PC-9 (cell line): ENCODE results near the gene PSME4. TPM values are rescaled to one million over a fixed set of nuclear protein-coding genes. Genes with fewer than 3 reads are reported as not detected.

Source experiments
- BruUV-seq: library from RNA; stranded (reverse); fragments of 400-500 nt; replicated peaks from 2 replicates; lab custom pipeline; 2021; lab: Mats Ljungman, UMichigan
- CTCF ChIA-PET: fragments of 300-600 bp; sonication (Branson Sonifier 250); formaldehyde crosslinking; loops from one replicate; lab custom pipeline; 2022; ENCODE audit warnings: antibody characterized with exemption; lab: Charles Lee
- POLR2A ChIA-PET: fragments of 300-600 bp; sonication (Branson Sonifier 250); formaldehyde crosslinking; loops from one replicate; lab custom pipeline; 2022; ENCODE audit warnings: antibody characterized with exemption; ENCODE audit not compliant: unreplicated experiment; lab: Charles Lee
- DNase-seq, 2 experiments: peaks; one replicate each; pipeline versions ENCODE4 v3.0.0 to v3.0.0-alpha.2; 2015 to 2022; ENCODE audit warnings: mixed read lengths in 1 of 2
- H2AFZ ChIP-seq: fragments of 200-600 bp; sonication (generic); 2 replicates; pipeline ENCODE4 v1.8.1; 2017; ENCODE audit warnings: antibody characterized with exemption
- H3F3A ChIP-seq: fragments of 200-600 bp; sonication (generic); 2 replicates; pipeline ENCODE4 v1.8.1; 2017; ENCODE audit warnings: antibody characterized with exemption, mild to moderate bottlenecking, low read depth; ENCODE audit not compliant: insufficient read depth
- H3K27ac ChIP-seq: fragments of 200-600 bp; sonication (generic); 2 replicates; pipeline ENCODE4 v1.6.1; 2016; ENCODE audit warnings: mixed run types
- H3K27me3 ChIP-seq: fragments of 200-600 bp; sonication (generic); 2 replicates; pipeline ENCODE4 v1.6.1; 2016; ENCODE audit warnings: low read depth, mixed run types; ENCODE audit not compliant: insufficient read depth
- H3K36me3 ChIP-seq: fragments of 200-600 bp; sonication (generic); 2 replicates; pipeline ENCODE4 v1.6.1; 2016; ENCODE audit warnings: low read depth, mixed run types
- H3K4me1 ChIP-seq: fragments of 200-600 bp; sonication (generic); replicated peaks from 2 replicates; pipeline ENCODE4 v1.6.1; 2016; ENCODE audit warnings: mixed run types; ENCODE audit not compliant: insufficient read depth
- H3K4me2 ChIP-seq: fragments of 200-600 bp; sonication (generic); 2 replicates; pipeline ENCODE4 v1.6.1; 2017; ENCODE audit warnings: mixed run types
- H3K4me3 ChIP-seq: fragments of 200-600 bp; sonication (generic); 2 replicates; pipeline ENCODE4 v1.6.1; 2016; ENCODE audit warnings: mixed run types
- H3K79me2 ChIP-seq: fragments of 200-600 bp; sonication (generic); 2 replicates; pipeline ENCODE4 v1.6.1; 2017; ENCODE audit warnings: low read depth, mixed run types
- H3K9me2 ChIP-seq: fragments of 200-600 bp; sonication (generic); 2 replicates; pipeline ENCODE4 v1.8.1; 2017; ENCODE audit warnings: mild to moderate bottlenecking; ENCODE audit not compliant: insufficient read depth
- H3K9me3 ChIP-seq: fragments of 200-600 bp; sonication (generic); 2 replicates; pipeline ENCODE4 v1.8.1; 2016; ENCODE audit warnings: low read depth; ENCODE audit not compliant: insufficient read depth
- H4K20me1 ChIP-seq: fragments of 200-600 bp; sonication (generic); 2 replicates; pipeline ENCODE4 v1.8.1; 2017; ENCODE audit not compliant: insufficient read depth
- EZH2 ChIP-seq: fragments of 200-600 bp; sonication (generic); IDR thresholded peaks from 2 replicates; pipeline ENCODE4 v1.8.0; 2017; ENCODE audit warnings: antibody characterized with exemption, low read depth
- intact Hi-C: fragments of 100-400 bp; cut with micrococcal nuclease; formaldehyde crosslinking; loops from one replicate; pipeline ENCODE4 v1.10.0; 2022; ENCODE audit not compliant: unreplicated experiment
- total RNA-seq: library from RNA; stranded (reverse); gene quantifications from 2 replicates; pipeline ENCODE4 v1.2.3, GENCODE V29; 2021
- TF ChIP-seq, protein P1 (sequence below): fragments of 200-600 bp; sonication (generic); conservative IDR thresholded peaks from 2 replicates; pipeline ENCODE4 v1.6.1; 2017; ENCODE audit warnings: mixed run types, antibody characterized with exemption, mild to moderate bottlenecking, moderate library complexity

The PSME4 gene
- total RNA-seq, 1 experiment from 2014 or later, result 99.5 TPM

DNA sequence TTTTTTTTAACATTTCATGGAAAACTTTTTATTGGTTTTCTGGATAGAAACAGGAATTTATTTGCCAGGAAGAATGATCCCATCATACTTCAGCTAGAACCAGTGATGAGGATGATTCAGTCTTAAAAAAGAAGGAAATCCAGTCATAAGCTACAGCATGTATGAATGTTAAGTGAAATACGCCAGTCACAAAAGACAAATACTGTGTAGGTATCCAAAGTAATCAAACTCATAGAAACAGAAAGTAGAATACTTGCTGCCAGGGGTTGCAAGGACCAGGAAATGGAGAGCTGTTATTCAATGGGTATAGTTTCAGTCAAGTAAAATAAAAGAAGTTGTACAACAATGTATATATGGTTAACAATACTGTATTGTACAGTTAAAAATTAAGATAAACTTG, 21.3 kb downstream of the PSME4 start:
- ChIA-PET CTCF (interaction anchor here (0.7 kb wide), 1 partner anchor 9 kb away, joined by 11 read pairs; no protein-coding TSS in a partner anchor), POLR2A (interaction anchor here (0.6 kb wide), 1 partner anchor 78 kb away, joined by 3 read pairs; no protein-coding TSS in a partner anchor)
- 0 out of 2 replicates have a peak, but pooled peaks cover 10% of the 10 kb centered on the region for H3K36me3 ChIP-seq
- TF ChIP-seq EZH2, result no peak
- intact Hi-C loops, result no loop called here
- no peak overlapping the region for H3K27ac ChIP-seq
- H4K20me1 ChIP-seq, result peaks cover 47% of the 10 kb centered on the region
- H3K4me2 ChIP-seq, result no peak overlapping the region
- H3K4me1 ChIP-seq, result no peaks in the 10 kb centered on the region
- DNase-seq, result no peak
- H2AFZ ChIP-seq, result no peak overlapping the region
- H3K4me3 ChIP-seq, result no peak overlapping the region
- peaks cover 66% of the 10 kb centered on the region for H3K79me2 ChIP-seq
- H3K9me3 ChIP-seq, result no peaks in the 10 kb centered on the region
- BruUV-seq, result no TSS peak
- H3K9me2 ChIP-seq, result no peaks in the 10 kb centered on the region
- H3F3A ChIP-seq, result peaks cover 15% of the 10 kb centered on the region; the same call in 1 of the 2 replicates
- no peaks in the 10 kb centered on the region for H3K27me3 ChIP-seq

DNA sequence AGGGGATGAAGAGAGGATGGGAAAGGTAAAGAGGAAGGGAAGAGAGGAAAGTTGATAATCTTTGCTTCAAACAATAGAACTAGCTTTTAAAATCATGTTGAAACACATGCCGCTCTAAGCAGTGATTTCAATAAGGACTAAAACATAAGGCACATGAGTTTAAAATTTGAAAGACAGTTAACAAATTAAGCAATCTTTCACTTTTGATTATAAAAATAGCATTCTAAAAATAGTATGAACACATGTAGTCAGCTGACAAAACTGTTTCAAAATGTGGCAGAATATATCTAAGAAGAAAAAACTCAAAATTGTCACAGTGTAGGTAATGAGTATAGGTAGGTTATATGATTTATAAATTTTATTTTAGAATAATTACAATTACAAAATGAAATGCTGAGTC, 25.3 kb downstream of the PSME4 start:
- H3K9me2 ChIP-seq, result no peaks in the 10 kb centered on the region
- no peak overlapping the region for H2AFZ ChIP-seq
- H3K36me3 ChIP-seq, result 0 out of 2 replicates have a peak, but pooled peaks cover 17% of the 10 kb centered on the region
- no peak for DNase-seq
- no peaks in the 10 kb centered on the region for H3K4me1 ChIP-seq
- TF ChIP-seq EZH2, result no peak
- TF ChIP-seq, protein P1, sequence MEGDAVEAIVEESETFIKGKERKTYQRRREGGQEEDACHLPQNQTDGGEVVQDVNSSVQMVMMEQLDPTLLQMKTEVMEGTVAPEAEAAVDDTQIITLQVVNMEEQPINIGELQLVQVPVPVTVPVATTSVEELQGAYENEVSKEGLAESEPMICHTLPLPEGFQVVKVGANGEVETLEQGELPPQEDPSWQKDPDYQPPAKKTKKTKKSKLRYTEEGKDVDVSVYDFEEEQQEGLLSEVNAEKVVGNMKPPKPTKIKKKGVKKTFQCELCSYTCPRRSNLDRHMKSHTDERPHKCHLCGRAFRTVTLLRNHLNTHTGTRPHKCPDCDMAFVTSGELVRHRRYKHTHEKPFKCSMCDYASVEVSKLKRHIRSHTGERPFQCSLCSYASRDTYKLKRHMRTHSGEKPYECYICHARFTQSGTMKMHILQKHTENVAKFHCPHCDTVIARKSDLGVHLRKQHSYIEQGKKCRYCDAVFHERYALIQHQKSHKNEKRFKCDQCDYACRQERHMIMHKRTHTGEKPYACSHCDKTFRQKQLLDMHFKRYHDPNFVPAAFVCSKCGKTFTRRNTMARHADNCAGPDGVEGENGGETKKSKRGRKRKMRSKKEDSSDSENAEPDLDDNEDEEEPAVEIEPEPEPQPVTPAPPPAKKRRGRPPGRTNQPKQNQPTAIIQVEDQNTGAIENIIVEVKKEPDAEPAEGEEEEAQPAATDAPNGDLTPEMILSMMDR, result no peak
- H3F3A ChIP-seq, result peaks cover 9% of the 10 kb centered on the region; the same call in 1 of the 2 replicates
- no peak overlapping the region for H3K4me3 ChIP-seq
- intact Hi-C loops, result no loop called here
- H3K27me3 ChIP-seq, result no peaks in the 10 kb centered on the region
- H4K20me1 ChIP-seq, result peaks cover 16% of the 10 kb centered on the region
- H3K27ac ChIP-seq, result no peak overlapping the region
- ChIA-PET POLR2A (no interaction called here), CTCF (no interaction called here)
- H3K9me3 ChIP-seq, result no peaks in the 10 kb centered on the region
- no peak overlapping the region for H3K4me2 ChIP-seq
- BruUV-seq, result no TSS peak
- peaks cover 27% of the 10 kb centered on the region for H3K79me2 ChIP-seq

- H2AFZ ChIP-seq, result no peak overlapping the region
- no peak overlapping the region for H3K27ac ChIP-seq
- H3K27me3 ChIP-seq, result no peaks in the 10 kb centered on the region
- H3K9me3 ChIP-seq, result no peaks in the 10 kb centered on the region
- intact Hi-C loops, result loop anchor here (5.0 kb wide), 1 partner anchor 758 kb away; no protein-coding TSS in a partner anchor
- H3K79me2 ChIP-seq, result peaks cover 17% of the 10 kb centered on the region
- H3F3A ChIP-seq, result peaks cover 4% of the 10 kb centered on the region; the same call in 1 of the 2 replicates
- H3K36me3 ChIP-seq, result peaks cover 27% of the 10 kb centered on the region; the same call in 1 of the 2 replicates
- no peak for DNase-seq
- no peaks in the 10 kb centered on the region for H3K9me2 ChIP-seq
- CTCF ChIA-PET, result no interaction called here
- no peak overlapping the region for H3K4me2 ChIP-seq
- no TSS peak for BruUV-seq
- peaks cover 16% of the 10 kb centered on the region for H4K20me1 ChIP-seq
- POLR2A ChIA-PET, result no interaction called here
- H3K4me1 ChIP-seq, result no peaks in the 10 kb centered on the region
- no peak overlapping the region for H3K4me3 ChIP-seq
- no peak for TF ChIP-seq EZH2
- TF ChIP-seq, protein P1, result no peak
Observed at GRCh38 chr2:53944542-53944941, 26.3 kb downstream of the PSME4 start.
